ENCODE data around the gene IER3IP1.

DNA sequence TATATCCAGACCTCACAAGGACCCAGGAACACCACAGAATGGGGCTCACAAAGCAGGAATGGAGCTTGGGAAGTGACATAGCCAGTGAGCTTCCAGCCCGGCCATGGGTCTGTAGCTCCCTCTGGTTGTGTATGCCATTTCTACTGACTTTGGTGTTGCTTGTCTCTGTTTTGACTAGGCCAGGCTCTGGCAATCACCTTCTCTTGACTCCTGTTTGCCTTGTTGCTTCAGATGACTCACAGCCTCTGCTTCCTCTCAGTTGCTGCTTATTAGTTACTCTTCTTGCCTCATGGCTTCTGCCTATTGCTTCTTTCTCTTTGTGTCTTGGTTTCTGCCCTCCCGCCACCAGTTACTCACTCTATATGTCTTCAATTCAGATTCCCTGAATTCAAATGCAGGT, 15.8 kb upstream of the IER3IP1 start:
- TF ChIP-seq, protein P1, sequence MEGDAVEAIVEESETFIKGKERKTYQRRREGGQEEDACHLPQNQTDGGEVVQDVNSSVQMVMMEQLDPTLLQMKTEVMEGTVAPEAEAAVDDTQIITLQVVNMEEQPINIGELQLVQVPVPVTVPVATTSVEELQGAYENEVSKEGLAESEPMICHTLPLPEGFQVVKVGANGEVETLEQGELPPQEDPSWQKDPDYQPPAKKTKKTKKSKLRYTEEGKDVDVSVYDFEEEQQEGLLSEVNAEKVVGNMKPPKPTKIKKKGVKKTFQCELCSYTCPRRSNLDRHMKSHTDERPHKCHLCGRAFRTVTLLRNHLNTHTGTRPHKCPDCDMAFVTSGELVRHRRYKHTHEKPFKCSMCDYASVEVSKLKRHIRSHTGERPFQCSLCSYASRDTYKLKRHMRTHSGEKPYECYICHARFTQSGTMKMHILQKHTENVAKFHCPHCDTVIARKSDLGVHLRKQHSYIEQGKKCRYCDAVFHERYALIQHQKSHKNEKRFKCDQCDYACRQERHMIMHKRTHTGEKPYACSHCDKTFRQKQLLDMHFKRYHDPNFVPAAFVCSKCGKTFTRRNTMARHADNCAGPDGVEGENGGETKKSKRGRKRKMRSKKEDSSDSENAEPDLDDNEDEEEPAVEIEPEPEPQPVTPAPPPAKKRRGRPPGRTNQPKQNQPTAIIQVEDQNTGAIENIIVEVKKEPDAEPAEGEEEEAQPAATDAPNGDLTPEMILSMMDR (IDR thresholded peaks at IDR 0.05), result no peak
- TF ChIP-seq POLR2A (IDR thresholded peaks at IDR 0.05), result no peak
